Lung (tissue), 13 donors: Measurements from ENCODE around the gene CRBN. TPM values are rescaled to one million over a fixed set of nuclear protein-coding genes. Genes with fewer than 3 reads are reported as not detected.

ENCODE experiments used
- ATAC-seq: fragments of 200-7000 bp; cut with Tn5 transposase; one replicate; pipeline ENCODE4 v1.9.1; 2020; ENCODE audit warnings: moderate number of reproducible peaks; ENCODE audit not compliant: insufficient read depth, low FRiP score
- DNase-seq, 3 donors: peaks; one replicate each; pipeline ENCODE4 v3.0.0-alpha.2; 2013 to 2017
- H3K27ac ChIP-seq, 2 donors: one replicate each; pipeline ENCODE4 v1.5.1; 2013; ENCODE audit warnings: mild to moderate bottlenecking in 2 of 2, moderate library complexity in 2 of 2, control low read depth in 1 of 2, inconsistent platforms in 1 of 2, low read depth in 1 of 2, low read length in 1 of 2
- H3K27me3 ChIP-seq, 3 donors: one replicate each; pipeline ENCODE4 v1.5.1; 2013; ENCODE audit warnings: low read length in 2 of 3; ENCODE audit not compliant: control insufficient read depth in 3 of 3, insufficient read depth in 3 of 3
- H3K36me3 ChIP-seq, 4 donors: one replicate each; pipeline ENCODE4 v1.5.1; 2013; ENCODE audit warnings: low read length in 4 of 4, mild to moderate bottlenecking in 1 of 4, moderate library complexity in 1 of 4; ENCODE audit not compliant: control insufficient read depth in 4 of 4, insufficient read depth in 4 of 4
- H3K4me1 ChIP-seq, 5 donors: one replicate each; pipeline ENCODE4 v1.5.1; 2013; ENCODE audit warnings: low read length in 5 of 5, mild to moderate bottlenecking in 2 of 5, moderate library complexity in 1 of 5; ENCODE audit not compliant: control insufficient read depth in 5 of 5, insufficient read depth in 5 of 5
- H3K4me3 ChIP-seq: one replicate; pipeline ENCODE4 v1.5.1; 2013; ENCODE audit warnings: mild to moderate bottlenecking, control low read depth, moderate library complexity
- H3K9ac ChIP-seq, 2 donors: one replicate each; pipeline ENCODE4 v1.5.1; 2013; ENCODE audit warnings: low read length in 2 of 2, control low read depth in 1 of 2; ENCODE audit not compliant: insufficient read depth in 1 of 2
- H3K9me3 ChIP-seq, 4 donors: one replicate each; pipeline ENCODE4 v1.5.1; 2013; ENCODE audit warnings: low read length in 3 of 4, mild to moderate bottlenecking in 1 of 4, moderate library complexity in 1 of 4; ENCODE audit not compliant: control insufficient read depth in 4 of 4, insufficient read depth in 3 of 4
- CTCF ChIP-seq: IDR thresholded peaks from 2 replicates; pipeline ENCODE4 v1.5.1; 2012; ENCODE audit warnings: mild to moderate bottlenecking; ENCODE audit errors: control extremely low read depth, extremely low read depth
- WGBS, 2 donors: extraction: QIAGEN DNeasy Blood & Tissue Kit; methylation state at CpG; one replicate each; pipeline ENCODE4 v1.1.7; 2013; 5-methylcytosine and 5-hydroxymethylcytosine counted together
- polyA plus RNA-seq, 2 donors: library from polyadenylated mRNA; stranded (reverse); fragments of 200-250 nt; gene quantifications; one replicate each; pipeline ENCODE4 v1.2.1, GENCODE V29; 2013
- small RNA-seq: library from RNA; depleted of rRNA; stranded (forward); fragments of <200 nt; gene quantifications from one replicate; pipeline ENCODE3, GENCODE V24; 2014; ENCODE audit warnings: low replicate concordance
- total RNA-seq, 2 donors: library from RNA; depleted of rRNA in 1 of 2; stranded (reverse); fragments of >200 nt in 1 of 2; gene quantifications; one replicate each; pipeline ENCODE4 v1.2.1, GENCODE V29; 2014 to 2021
- donor health status: control.
- donor health status: control.
- donor health status: Bipolar disorder and iron deficiency.
- donor health status: healthy.
- donor health status: DM: yes; HTN: yes; CAD: no.

CRBN gene
- total and polyA plus RNA-seq, 4 donors, result 20.9 to 132 (median 30.7) TPM

GRCh38 chr3:3102751-3103150, 76.7 kb downstream of the CRBN start:
- H3K4me3 ChIP-seq, result no peak overlapping the region
- H3K27ac ChIP-seq, result no peak overlapping the region
- DNase-seq (no peak), ATAC-seq (no peak)
- H3K9me3 ChIP-seq, result no peaks in the 10 kb centered on the region
- 92 to 96% methylated on average over 6 of the region's 6 CpGs for WGBS, 2 donors
- no peaks in the 10 kb centered on the region for H3K36me3 ChIP-seq
- no peak overlapping the region for H3K9ac ChIP-seq
- H3K27me3 ChIP-seq, result no peaks in the 10 kb centered on the region
- no peak for TF ChIP-seq CTCF
- no peaks in the 10 kb centered on the region for H3K4me1 ChIP-seq

- WGBS, 2 donors, result 83 to 85% methylated on average over 6 of the region's 6 CpGs
- no peaks in the 10 kb centered on the region for H3K36me3 ChIP-seq
- no peak overlapping the region for H3K9ac ChIP-seq
- ATAC-seq (no peak), DNase-seq (no peak)
- no peak for TF ChIP-seq CTCF
- no peaks in the 10 kb centered on the region for H3K27me3 ChIP-seq
- no peaks in the 10 kb centered on the region for H3K4me1 ChIP-seq
- H3K4me3 ChIP-seq, result no peak overlapping the region
- H3K9me3 ChIP-seq, result no peaks in the 10 kb centered on the region
- no peak overlapping the region for H3K27ac ChIP-seq
Measured at GRCh38 chr3:3101660-3102458, 77.6 kb downstream of the CRBN start.

Small RNAs within 50 kb of the gene (small RNA-seq; reads per million reads assigned to genes)
- not detected for gene RF00416

Other genes starting within 250 kb of the CRBN start
- gene IL5RA, start 69.3 kb downstream of the CRBN start, total RNA-seq, result 10 to 100 TPM; 13.8 to 23.3 TPM
- gene IL5RA, start 69.3 kb downstream of the CRBN start, polyA plus RNA-seq, result 1 to 10 TPM; 1.1 to 1.6 TPM
- gene TRNT1, start 52.8 kb downstream of the CRBN start, total RNA-seq, result 10 to 100 TPM; 22.0 to 37.6 TPM
- 10 to 100 TPM in 1 of 2 donors, 1 to 10 TPM in 1; 10.0 to 11.0 TPM for gene TRNT1, start 52.8 kb downstream of the CRBN start, polyA plus RNA-seq